HepG2 (cell line): ENCODE data around the gene FSIP1. TPM values are rescaled to one million over a fixed set of nuclear protein-coding genes. Genes with fewer than 3 reads are reported as not detected.

ENCODE experiments used
- ATAC-seq: fragments of 200-7000 bp; cut with Tn5 transposase; 3 replicates; pipeline ENCODE4 v1.9.1; 2020; ENCODE audit warnings: mild to moderate bottlenecking, moderate library complexity
- BruUV-seq: library from RNA; stranded (reverse); fragments of 400-500 nt; replicated peaks from 2 replicates; lab custom pipeline; 2021; lab: Mats Ljungman, UMichigan
- CTCF ChIA-PET: fragments of 300-600 bp; formaldehyde crosslinking; extraction: SDS; loops from one replicate; lab custom pipeline; 2021; ENCODE audit warnings: low total read pairs, inconsistent platforms, low intra/inter-chr PET ratio; lab: Yijun Ruan, JAX
- POLR2A ChIA-PET: fragments of 350-600 bp; sonication (Branson Sonifier 250); formaldehyde crosslinking; loops from one replicate; lab custom pipeline; 2020; ENCODE audit warnings: antibody characterized with exemption, inconsistent platforms; lab: Yijun Ruan, JAX
- DNase-seq: peaks from one replicate; pipeline ENCODE4 v3.0.0-alpha.2; 2015; ENCODE audit warnings: low spot score
- FAIRE-seq: peaks from 3 replicates; lab custom pipeline; 2011; peaks lifted over from hg19 to GRCh38; lab: Jason Lieb, UNC
- H2AFZ ChIP-seq: one replicate; pipeline ENCODE4 v1.6.1; 2011; ENCODE audit warnings: low read length, inconsistent platforms
- H3K27ac ChIP-seq: fragments of 300-600 bp; 3 replicates; pipeline ENCODE4 v1.8.0; 2011; ENCODE audit warnings: mixed run types, mild to moderate bottlenecking, mixed read lengths, low read length, inconsistent platforms; ENCODE audit not compliant: insufficient read depth; ENCODE audit errors: extremely low read length
- H3K27me3 ChIP-seq, 2 experiments: fragments of 200-600 bp in 1 of 2; 2 replicates in 1 of 2; 3 replicates in 1 of 2; pipeline versions ENCODE4 v1.6.0 to v1.8.0; 2011; ENCODE audit warnings: low read length in 2 of 2, mild to moderate bottlenecking in 2 of 2, moderate library complexity in 2 of 2, inconsistent platforms in 1 of 2; ENCODE audit not compliant: insufficient read depth in 2 of 2, control insufficient read depth in 1 of 2
- H3K36me3 ChIP-seq, 2 experiments: fragments of 200-600 bp in 1 of 2; replicated peaks in 1 of 2; 2 replicates in 1 of 2; 3 replicates in 1 of 2; pipeline versions ENCODE4 v1.5.1 to v1.8.0; 2011; ENCODE audit warnings: low read length in 2 of 2, inconsistent platforms in 1 of 2; ENCODE audit not compliant: insufficient read depth in 2 of 2, control insufficient read depth in 1 of 2
- H3K4me1 ChIP-seq: 2 replicates; pipeline ENCODE4 v1.5.1; 2012; ENCODE audit warnings: low read length, inconsistent platforms; ENCODE audit not compliant: insufficient read depth
- H3K4me2 ChIP-seq: 2 replicates; pipeline ENCODE4 v1.6.0; 2011; ENCODE audit warnings: low read depth, low read length, inconsistent platforms
- H3K4me3 ChIP-seq, 3 experiments: fragments of 200-600 bp in 1 of 3; sonication (generic), shearing (Covaris generic) in 1 of 3; replicated peaks in 1 of 3; 2 replicates each; pipeline ENCODE4 v1.5.1; 2011 to 2016; ENCODE audit warnings: low read length in 3 of 3, inconsistent platforms in 2 of 3, low read depth in 2 of 3, mild to moderate bottlenecking in 2 of 3, control low read depth in 1 of 3, mixed read lengths in 1 of 3; ENCODE audit not compliant: insufficient read depth in 1 of 3
- H3K79me2 ChIP-seq: one replicate; pipeline ENCODE4 v1.6.1; 2011; ENCODE audit warnings: low read length, inconsistent platforms; ENCODE audit not compliant: insufficient read depth
- H3K9ac ChIP-seq: 2 replicates; pipeline ENCODE4 v1.6.0; 2011; ENCODE audit warnings: mild to moderate bottlenecking, low read depth, low read length, inconsistent platforms; ENCODE audit not compliant: insufficient read depth
- H3K9me3 ChIP-seq: 2 replicates; pipeline ENCODE4 v1.5.1; 2012; ENCODE audit warnings: mild to moderate bottlenecking, low read length
- H4K20me1 ChIP-seq: 2 replicates; pipeline ENCODE4 v1.6.0; 2011; ENCODE audit warnings: inconsistent platforms, mild to moderate bottlenecking, low read length, moderate library complexity; ENCODE audit not compliant: insufficient read depth
- IKZF1 ChIP-seq: fragments of 450-650 bp; IDR thresholded peaks from 2 replicates; pipeline ENCODE4 v1.7.1; 2016
- MAFK ChIP-seq, 2 experiments: IDR thresholded peaks in 1 of 2; conservative IDR thresholded peaks in 1 of 2; 2 replicates each; pipeline ENCODE4 v1.6.1; 2011; ENCODE audit warnings: improper control_type of control experiment in 2 of 2, low read length in 2 of 2
- SP2 ChIP-seq: sonication (generic); formaldehyde crosslinking; IDR thresholded peaks from 2 replicates; pipeline ENCODE4 v1.5.1; 2020; ENCODE audit warnings: mild to moderate bottlenecking, missing genetic modification reagents
- YY1 ChIP-seq: IDR thresholded peaks from 2 replicates; pipeline ENCODE4 v1.6.1; 2011; ENCODE audit warnings: low read length, low read depth, moderate library complexity, mild to moderate bottlenecking; ENCODE audit not compliant: insufficient read depth, insufficient replicate concordance
- ZNF224 ChIP-seq: sonication (generic); formaldehyde crosslinking; IDR thresholded peaks from 2 replicates; pipeline ENCODE4 v1.5.0; 2020; ENCODE audit warnings: mild to moderate bottlenecking, missing genetic modification reagents
- ZNF616 ChIP-seq: sonication (generic); formaldehyde crosslinking; IDR thresholded peaks from 2 replicates; pipeline ENCODE4 v1.5.0; 2020; ENCODE audit warnings: low read depth, mild to moderate bottlenecking, missing genetic modification reagents
- WGBS: methylation state at CpG from one replicate; pipeline ENCODE4 v1.1.6; 2017; ENCODE audit warnings: low lambda C conversion rate; 5-methylcytosine and 5-hydroxymethylcytosine counted together
- in situ Hi-C: cut with HindIII; loops from 2 replicates; pipeline ENCODE4 v1.10.0; 2017; ENCODE audit warnings: low pct_unique_long_range_greater_than_20kb; ENCODE audit not compliant: extremely low pct_ligation_motif_present
- intact Hi-C: fragments of 100-400 bp; cut with micrococcal nuclease; formaldehyde crosslinking; loops from one replicate; pipeline ENCODE4 v1.10.0; 2022; ENCODE audit not compliant: unreplicated experiment
- polyA plus RNA-seq, 8 experiments: library from polyadenylated mRNA; depleted of rRNA in 3 of 8; stranded (reverse) in 7 of 8; unstranded in 1 of 8; fragments of >200 nt; fragmentation: Illumina TruSeq in 4 of 8; extraction: Trizol in 4 of 8; gene quantifications; 2 replicates each; pipeline versions ENCODE4 v1.2.1 to v1.2.3, GENCODE V29; 2011 to 2016; ENCODE audit warnings: low read depth in 4 of 8, missing spikeins in 1 of 8, mixed read lengths in 1 of 8; ENCODE audit not compliant: insufficient read depth in 1 of 8
- total RNA-seq, 5 experiments: library from RNA; depleted of rRNA; stranded (reverse); fragments of >200 nt; fragmentation: Illumina TruSeq; extraction: Trizol; gene quantifications; 2 replicates each; pipeline ENCODE4 v1.2.3, GENCODE V29; 2016; ENCODE audit warnings: low read depth in 1 of 5

FSIP1 gene
- total and polyA plus RNA-seq, 2 of the 13 experiments (the other 11 are each of a cell fraction or from before 2014, with no cell fraction given): 0.18 TPM; not detected in 1

DNA sequence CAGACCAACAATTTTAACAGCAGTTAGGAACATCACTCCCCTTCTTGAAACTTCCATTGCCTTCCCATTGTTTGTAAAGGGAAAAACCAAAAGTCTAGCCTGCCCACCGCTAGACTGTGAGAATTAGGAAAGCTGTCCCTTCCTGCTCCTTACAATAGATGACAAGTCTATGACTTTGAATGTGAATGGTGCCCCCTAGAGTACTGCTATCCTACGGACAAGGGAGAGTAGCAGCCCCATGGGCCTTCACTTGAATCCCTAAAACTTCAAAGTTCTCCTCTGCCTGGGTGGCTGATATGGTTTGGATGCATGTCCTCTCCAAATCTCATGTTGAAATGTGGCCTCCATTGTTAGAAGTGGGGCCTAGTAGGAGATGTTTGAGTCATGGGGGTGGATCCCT lies 41.0 kb upstream of the FSIP1 start:
- Histone ChIP-seq H3K4me2 (no peak overlapping the region), H3K9me3 (no peaks in the 10 kb centered on the region), H4K20me1 (no peaks in the 10 kb centered on the region), H3K27ac (no peak overlapping the region), H3K4me1 (no peaks in the 10 kb centered on the region), H3K79me2 (no peaks in the 10 kb centered on the region), H3K9ac (no peak overlapping the region), H3K27me3 (no peaks in the 10 kb centered on the region; a peak in 1 of 5 replicates), H3K36me3 (no peaks in the 10 kb centered on the region), H2AFZ (no peak overlapping the region), H3K4me3 (no peak overlapping the region)
- WGBS: 38% methylated on average over 2 of the region's 2 CpGs
- no peak for FAIRE-seq
- ChIA-PET CTCF (no interaction called here), POLR2A (no interaction called here)
- DNase-seq: no peak
- ATAC-seq: no peak
- TF ChIP-seq IKZF1 (no peak), YY1 (no peak), MAFK (conservative IDR thresholded peaks at IDR 0.05 in 1 of 2, IDR thresholded peaks at IDR 0.05 in 1 of 2; ENCODE audit: low read length in 2 of 2) (no peak), ZNF224 (CRISPR knock-in tag) (no peak)
- in situ Hi-C loops (no loop called here), intact Hi-C loops (no loop called here)
- BruUV-seq: no TSS peak

DNA sequence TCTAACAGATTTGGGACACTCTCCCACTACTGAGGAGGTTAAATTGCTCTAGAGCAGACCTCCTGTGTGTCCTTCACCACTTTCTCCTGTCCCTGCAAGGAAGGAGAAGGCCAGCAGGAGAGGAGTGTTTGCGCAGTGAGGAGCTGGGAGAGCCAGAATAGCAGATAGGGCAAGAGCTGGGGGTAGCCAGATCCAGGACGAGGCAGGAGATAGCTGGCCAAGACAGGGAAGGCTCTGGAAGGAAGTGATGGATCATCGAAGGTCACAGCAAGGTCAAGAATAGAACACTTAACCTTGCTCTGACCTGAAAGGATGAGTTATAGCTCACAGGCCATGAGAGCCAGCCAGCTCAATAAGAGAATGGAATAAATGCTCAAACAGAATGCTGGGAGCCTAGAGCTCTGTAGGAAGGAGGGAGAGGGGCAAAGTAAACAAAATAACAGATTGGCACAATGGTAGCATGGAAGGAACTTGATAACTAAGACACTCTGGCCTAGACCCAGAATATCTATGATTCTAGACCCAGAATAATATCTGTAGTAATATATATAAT lies 37.5 kb upstream of the FSIP1 start:
- H3K4me1 ChIP-seq: no peaks in the 10 kb centered on the region
- TF ChIP-seq ZNF616 (CRISPR knock-in tag) (no peak), SP2 (CRISPR knock-in tag) (no peak)

More for the DNA sequence above, 37.5 kb upstream of the FSIP1 start:
- Histone ChIP-seq H3K27ac (no peak overlapping the region), H3K9ac (no peak overlapping the region), H3K27me3 (no peaks in the 10 kb centered on the region), H3K9me3 (no peaks in the 10 kb centered on the region), H4K20me1 (no peaks in the 10 kb centered on the region), H3K4me2 (no peak overlapping the region), H2AFZ (no peak overlapping the region), H3K36me3 (no peaks in the 10 kb centered on the region), H3K79me2 (no peaks in the 10 kb centered on the region), H3K4me3 (no peak overlapping the region)
- ChIA-PET CTCF (no interaction called here), POLR2A (no interaction called here)
- FAIRE-seq (no peak), ATAC-seq (no peak), DNase-seq (no peak)
- in situ Hi-C loops (no loop called here), intact Hi-C loops (no loop called here)
- no TSS peak for BruUV-seq
- WGBS: 14% methylated on average over 3 of the region's 3 CpGs
